Gastrocnemius medialis (tissue), 4 donors: ENCODE measurements around the gene SERPINA9. TPM values are rescaled to one million over a fixed set of nuclear protein-coding genes. Genes with fewer than 3 reads are reported as not detected.

Experiments used
- ATAC-seq, 2 donors: fragments of 150-250 bp; one replicate each; pipeline ENCODE4 v1.9.1; 2016
- DNase-seq, 2 donors: peaks; one replicate each; pipeline ENCODE4 v3.0.0-alpha.2; 2019
- H3K27ac ChIP-seq, 4 donors: fragments of 200-600 bp; sonication (generic); 1 replicate in 1 of 4; 2 replicates in 3 of 4; pipeline ENCODE4 v1.5.1; 2016 to 2018; ENCODE audit warnings: mild to moderate bottlenecking in 2 of 4, moderate library complexity in 1 of 4
- H3K27me3 ChIP-seq, 3 donors: fragments of 200-600 bp; sonication (generic) in 2 of 3; 1 replicate in 1 of 3; 2 replicates in 2 of 3; pipeline versions ENCODE4 v1.5.1 to v1.6.0; 2016 to 2019; ENCODE audit warnings: mild to moderate bottlenecking in 1 of 3, moderate library complexity in 1 of 3
- H3K36me3 ChIP-seq, 2 donors: fragments of 200-600 bp; sonication (generic) in 1 of 2; one replicate each; pipeline ENCODE4 v1.5.1; 2017 to 2018
- H3K4me1 ChIP-seq, 2 donors: fragments of 200-600 bp; sonication (generic) in 1 of 2; one replicate each; pipeline ENCODE4 v1.5.1; 2016 to 2017; ENCODE audit warnings: mild to moderate bottlenecking in 2 of 2
- H3K4me3 ChIP-seq, 4 donors: fragments of 200-600 bp; sonication (generic) in 3 of 4; 1 replicate in 1 of 4; 2 replicates in 3 of 4; pipeline ENCODE4 v1.5.1; 2016 to 2019; ENCODE audit warnings: mild to moderate bottlenecking in 2 of 4
- H3K9me3 ChIP-seq, 3 donors: fragments of 200-600 bp; sonication (generic) in 2 of 3; 1 replicate in 1 of 3; 2 replicates in 2 of 3; pipeline ENCODE4 v1.5.1; 2016 to 2019
- CTCF ChIP-seq, 5 experiments: fragments of 450-650 bp in 3 of 5; fragments of 200-600 bp in 2 of 5; sonication (generic) in 2 of 5; IDR thresholded peaks in 4 of 5; conservative IDR thresholded peaks in 1 of 5; 1 replicate in 4 of 5; 2 replicates in 1 of 5; pipeline ENCODE4 v1.5.1; 2016 to 2019; ENCODE audit warnings: antibody characterized with exemption in 5 of 5, mild to moderate bottlenecking in 3 of 5, moderate library complexity in 3 of 5
- POLR2A ChIP-seq, 2 donors: fragments of 450-650 bp; IDR thresholded peaks; one replicate each; pipeline ENCODE4 v1.6.1; 2017; ENCODE audit warnings: antibody characterized with exemption in 2 of 2, mild to moderate bottlenecking in 2 of 2, moderate library complexity in 2 of 2
- in situ Hi-C, 4 donors: fragments of 200-750 bp; cut with MboI; loops; one replicate each; pipeline versions ENCODE4 v1.15.0 to v1.8.0; 2017; ENCODE audit warnings: low sequenced_read_pairs in 4 of 4
- intact Hi-C: fragments of 100-400 bp; cut with DNase I; formaldehyde crosslinking; loops from one replicate; pipeline ENCODE4 v1.15.1; 2023; ENCODE audit warnings: low total_unique reads
- total RNA-seq, 4 donors: library from RNA; depleted of rRNA; stranded (reverse); fragments of >200 nt; gene quantifications; one replicate each; pipeline versions ENCODE4 v1.1.0 to v1.2.3, GENCODE V29; 2016

SERPINA9 gene
- total RNA-seq, 4 donors from 2014 or later: not detected

GRCh38 chr14:94458558-94459205, 17.3 kb downstream of the SERPINA9 start:
- Histone ChIP-seq H3K9me3 (no peaks in the 10 kb centered on the region), H3K4me3 (no peak overlapping the region), H3K36me3 (no peaks in the 10 kb centered on the region), H3K27ac (no peak overlapping the region), H3K4me1 (no peaks in the 10 kb centered on the region), H3K27me3 (no peaks in the 10 kb centered on the region)
- TF ChIP-seq CTCF (IDR thresholded peaks at IDR 0.05 in 4 of 5, conservative IDR thresholded peaks at IDR 0.05 in 1 of 5) (no peak), POLR2A (IDR thresholded peaks at IDR 0.05) (no peak)
- DNase-seq (no peak), ATAC-seq (no peak)
- intact Hi-C loops: no loop called here
- in situ Hi-C loops: no loop called here

- no peaks in the 10 kb centered on the region for H3K36me3 ChIP-seq
- intact Hi-C loops (no loop called here), in situ Hi-C loops (no loop called here)
- no peaks in the 10 kb centered on the region for H3K27me3 ChIP-seq
- H3K27ac ChIP-seq: no peak overlapping the region
- H3K9me3 ChIP-seq: no peaks in the 10 kb centered on the region
- H3K4me1 ChIP-seq: no peaks in the 10 kb centered on the region
- no peak for ATAC-seq
- H3K4me3 ChIP-seq: no peak overlapping the region
- no peak for DNase-seq
- TF ChIP-seq CTCF (IDR thresholded peaks at IDR 0.05 in 4 of 5, conservative IDR thresholded peaks at IDR 0.05 in 1 of 5) (no peak), POLR2A (IDR thresholded peaks at IDR 0.05) (no peak)
Measured at GRCh38 chr14:94458096-94458495, 17.9 kb downstream of the SERPINA9 start.

- in situ Hi-C loops: no loop called here
Measured at GRCh38 chr14:94455928-94456327, 20.1 kb downstream of the SERPINA9 start.

DNA sequence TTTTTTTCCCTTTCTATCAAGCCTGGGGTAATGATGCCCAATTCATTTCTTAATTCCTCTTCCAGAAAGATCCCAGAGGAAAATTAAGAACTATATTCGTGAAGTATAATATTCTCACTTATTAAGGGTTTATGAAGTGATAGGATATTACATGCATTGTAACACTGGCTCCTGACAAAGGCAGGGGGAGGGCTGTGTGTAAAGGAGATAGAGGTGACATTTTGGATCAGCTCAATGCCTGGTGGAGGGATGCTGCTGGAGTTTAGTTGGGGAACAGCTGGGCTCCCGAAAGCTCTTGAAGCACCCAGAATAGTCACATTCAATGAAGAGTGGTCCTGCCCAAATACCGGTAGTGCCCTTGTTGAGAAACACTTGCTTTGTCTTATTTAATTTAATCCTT, 24.2 kb downstream of the SERPINA9 start:
- in situ Hi-C loops: no loop called here
- DNase-seq (no peak), ATAC-seq (no peak)
- Histone ChIP-seq H3K9me3 (no peaks in the 10 kb centered on the region), H3K4me1 (no peaks in the 10 kb centered on the region), H3K27ac (no peak overlapping the region), H3K36me3 (no peaks in the 10 kb centered on the region), H3K27me3 (peaks cover 0 to 7% (median 3%) of the 10 kb centered on the region in 3 donors), H3K4me3 (no peak overlapping the region)
- intact Hi-C loops: no loop called here
- TF ChIP-seq POLR2A (IDR thresholded peaks at IDR 0.05) (no peak), CTCF (IDR thresholded peaks at IDR 0.05 in 4 of 5, conservative IDR thresholded peaks at IDR 0.05 in 1 of 5) (no peak)

More at GRCh38 chr14:94455928-94456327, 20.1 kb downstream of the SERPINA9 start:
- Histone ChIP-seq H3K36me3 (no peaks in the 10 kb centered on the region), H3K9me3 (no peaks in the 10 kb centered on the region), H3K27ac (no peak overlapping the region), H3K4me3 (no peak overlapping the region), H3K4me1 (no peaks in the 10 kb centered on the region), H3K27me3 (peaks cover 0 to 3% (median 0%) of the 10 kb centered on the region in 3 donors)
- TF ChIP-seq POLR2A (IDR thresholded peaks at IDR 0.05) (no peak), CTCF (IDR thresholded peaks at IDR 0.05 in 4 of 5, conservative IDR thresholded peaks at IDR 0.05 in 1 of 5) (no peak)
- intact Hi-C loops: no loop called here
- ATAC-seq (no peak), DNase-seq (no peak)
